PC-3 (cell line): Measurements from ENCODE around the gene POLR1C.

ENCODE experiments used
- EZH2 ChIP-seq: fragments of 300-600 bp; sonication (generic); IDR thresholded peaks from one replicate; pipeline ENCODE4 v1.6.1; 2017; ENCODE audit warnings: antibody characterized with exemption, mild to moderate bottlenecking, low read length; ENCODE audit not compliant: unreplicated experiment
- TF ChIP-seq, protein P1 (sequence below): fragments of 300-600 bp; sonication (generic); conservative IDR thresholded peaks from 2 replicates; pipeline ENCODE4 v1.5.1; 2017; ENCODE audit warnings: antibody characterized with exemption, low read depth, mild to moderate bottlenecking, low read length

DNA sequence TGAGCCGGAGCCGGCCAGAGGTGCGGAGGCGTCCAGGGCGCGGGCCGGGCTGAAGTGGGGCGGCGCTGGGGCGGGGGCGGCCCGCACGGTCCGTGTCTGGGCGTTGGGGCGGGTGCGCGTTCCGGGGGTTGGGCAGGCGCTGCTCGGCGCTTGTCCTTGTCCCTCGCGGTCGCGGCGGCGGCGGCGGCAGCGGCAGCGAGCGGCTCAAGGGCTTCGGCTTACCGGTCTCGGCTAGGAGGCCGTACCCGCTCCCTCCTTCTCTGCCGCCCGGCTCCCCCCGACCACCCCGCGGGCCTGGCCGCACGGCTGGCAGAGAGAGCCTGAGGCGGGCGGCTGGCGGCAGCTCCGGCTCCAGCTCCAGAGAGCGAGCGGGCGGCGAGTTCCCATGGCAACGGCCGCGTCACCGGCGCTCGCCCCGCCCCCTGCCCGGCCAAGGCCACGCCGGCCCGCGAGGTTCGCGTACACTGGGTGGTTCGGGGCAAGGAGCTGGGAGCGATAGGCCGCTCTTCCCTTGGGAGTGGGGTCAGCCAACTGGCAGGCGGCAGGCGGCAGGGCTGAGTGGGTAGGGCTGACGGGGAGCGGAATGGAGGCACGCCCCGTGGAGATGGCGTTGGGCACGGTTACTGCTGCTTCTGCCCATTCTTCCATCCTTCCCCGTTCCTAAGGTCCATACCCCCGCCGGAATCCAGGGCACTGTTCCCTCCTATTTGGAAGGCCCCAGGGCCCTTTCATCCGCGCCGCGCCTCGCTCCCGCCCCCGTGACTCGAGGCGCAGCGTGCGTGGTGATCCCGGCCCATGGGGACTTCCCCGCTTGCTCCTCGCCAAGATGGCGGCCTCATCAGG is 6.7 kb upstream of the POLR1C start, which contains the start of gene LRRC73:
- TF ChIP-seq, protein P1, sequence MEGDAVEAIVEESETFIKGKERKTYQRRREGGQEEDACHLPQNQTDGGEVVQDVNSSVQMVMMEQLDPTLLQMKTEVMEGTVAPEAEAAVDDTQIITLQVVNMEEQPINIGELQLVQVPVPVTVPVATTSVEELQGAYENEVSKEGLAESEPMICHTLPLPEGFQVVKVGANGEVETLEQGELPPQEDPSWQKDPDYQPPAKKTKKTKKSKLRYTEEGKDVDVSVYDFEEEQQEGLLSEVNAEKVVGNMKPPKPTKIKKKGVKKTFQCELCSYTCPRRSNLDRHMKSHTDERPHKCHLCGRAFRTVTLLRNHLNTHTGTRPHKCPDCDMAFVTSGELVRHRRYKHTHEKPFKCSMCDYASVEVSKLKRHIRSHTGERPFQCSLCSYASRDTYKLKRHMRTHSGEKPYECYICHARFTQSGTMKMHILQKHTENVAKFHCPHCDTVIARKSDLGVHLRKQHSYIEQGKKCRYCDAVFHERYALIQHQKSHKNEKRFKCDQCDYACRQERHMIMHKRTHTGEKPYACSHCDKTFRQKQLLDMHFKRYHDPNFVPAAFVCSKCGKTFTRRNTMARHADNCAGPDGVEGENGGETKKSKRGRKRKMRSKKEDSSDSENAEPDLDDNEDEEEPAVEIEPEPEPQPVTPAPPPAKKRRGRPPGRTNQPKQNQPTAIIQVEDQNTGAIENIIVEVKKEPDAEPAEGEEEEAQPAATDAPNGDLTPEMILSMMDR: no peak
- no peak for TF ChIP-seq EZH2
